Loucy (cell line): ENCODE measurements around the gene CXorf65.

Experiments
- H2AFZ ChIP-seq: fragments of 200-600 bp; sonication (generic); 2 replicates; pipeline ENCODE4 v1.6.0; 2016; ENCODE audit warnings: antibody characterized with exemption, mild to moderate bottlenecking, low read length, moderate library complexity
- H3F3A ChIP-seq: fragments of 200-600 bp; 2 replicates; pipeline ENCODE4 v1.6.0; 2016; ENCODE audit warnings: antibody characterized with exemption, low read depth, mild to moderate bottlenecking
- H3K27me3 ChIP-seq: fragments of 200-600 bp; sonication (generic); 2 replicates; pipeline ENCODE4 v1.6.1; 2014; ENCODE audit warnings: low read length, mild to moderate bottlenecking; ENCODE audit not compliant: insufficient read depth, poor library complexity, severe bottlenecking
- H3K36me3 ChIP-seq: fragments of 200-600 bp; sonication (generic); 2 replicates; pipeline ENCODE4 v1.6.1; 2016; ENCODE audit warnings: low read length; ENCODE audit not compliant: insufficient read depth
- H3K4me1 ChIP-seq: fragments of 200-600 bp; sonication (generic); 2 replicates; pipeline ENCODE4 v1.5.1; 2014; ENCODE audit warnings: low read length, mild to moderate bottlenecking; ENCODE audit not compliant: insufficient read depth, poor library complexity, severe bottlenecking
- H3K4me2 ChIP-seq: fragments of 200-600 bp; sonication (generic); 2 replicates; pipeline ENCODE4 v1.6.0; 2014; ENCODE audit warnings: antibody characterized with exemption, low read length, low read depth, mild to moderate bottlenecking; ENCODE audit not compliant: poor library complexity, severe bottlenecking
- H3K4me3 ChIP-seq: fragments of 200-600 bp; sonication (generic); 2 replicates; pipeline ENCODE4 v1.5.1; 2014; ENCODE audit warnings: low read length, mild to moderate bottlenecking, mixed read lengths; ENCODE audit not compliant: poor library complexity, severe bottlenecking
- H3K79me2 ChIP-seq: fragments of 200-600 bp; sonication (generic); 2 replicates; pipeline ENCODE4 v1.6.1; 2014; ENCODE audit warnings: low read length; ENCODE audit not compliant: insufficient read depth
- H3K9ac ChIP-seq: fragments of 200-600 bp; sonication (generic); 2 replicates; pipeline ENCODE4 v1.6.0; 2014; ENCODE audit warnings: mild to moderate bottlenecking, low read depth, low read length, moderate library complexity; ENCODE audit not compliant: poor library complexity, severe bottlenecking
- H3K9me2 ChIP-seq: fragments of 200-600 bp; sonication (generic); replicated peaks from 2 replicates; pipeline ENCODE4 v1.6.1; 2016; ENCODE audit warnings: low read depth, low read length, mixed read lengths
- H3K9me3 ChIP-seq: fragments of 200-600 bp; sonication (generic); 2 replicates; pipeline ENCODE4 v1.6.1; 2014; ENCODE audit warnings: mild to moderate bottlenecking, antibody characterized with exemption, low read length, low read depth; ENCODE audit not compliant: insufficient read depth
- H4K20me1 ChIP-seq: fragments of 200-600 bp; sonication (generic); 2 replicates; pipeline ENCODE4 v1.6.0; 2014; ENCODE audit warnings: antibody characterized with exemption, low read length, mild to moderate bottlenecking; ENCODE audit not compliant: insufficient read depth, poor library complexity, severe bottlenecking
- EZH2phosphoT487 ChIP-seq: fragments of 200-600 bp; IDR thresholded peaks from 2 replicates; pipeline ENCODE4 v1.6.1; 2018; ENCODE audit warnings: antibody characterized with exemption, mild to moderate bottlenecking, moderate library complexity, borderline replicate concordance
- TF ChIP-seq, protein P1 (sequence below): fragments of 200-600 bp; sonication (generic); conservative IDR thresholded peaks from 2 replicates; pipeline ENCODE4 v1.5.1; 2014; ENCODE audit warnings: mild to moderate bottlenecking, antibody characterized with exemption, low read length

CXorf65 gene

DNA sequence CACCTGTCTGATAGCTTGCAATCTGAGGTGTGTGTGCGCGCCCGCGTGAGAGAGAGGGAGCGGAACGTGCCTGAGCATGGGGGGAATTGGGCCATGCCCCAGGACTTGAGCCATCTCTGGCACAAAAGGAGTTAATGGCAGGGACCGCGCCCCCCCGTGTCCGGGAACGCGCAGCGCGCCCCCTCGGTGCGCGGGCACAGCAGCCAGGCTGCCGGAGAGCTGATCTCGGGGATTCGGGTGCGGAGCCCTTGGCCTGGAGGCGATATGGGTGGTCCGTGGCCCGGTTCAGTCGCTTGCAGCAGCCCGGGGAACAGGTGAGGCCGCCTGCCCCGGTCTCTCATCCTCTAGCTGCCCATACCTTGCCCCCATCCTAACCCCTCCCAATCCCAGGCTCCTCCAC is 38.1 kb upstream of the CXorf65 start, which contains the start of gene NLGN3:
TSS of gene NLGN3 (plus strand) at position 191 of the 400 bp plus-strand sequence. CDS start 2,909 bp downstream, outside the sequence.
- Histone ChIP-seq H3K9me3 (no peaks in the 10 kb centered on the region), H3F3A (no peaks in the 10 kb centered on the region), H3K9ac (no peak within 1 kb of the TSS), H3K4me1 (no peaks in the 10 kb centered on the region), H4K20me1 (no peaks in the 10 kb centered on the region), H3K79me2 (no peaks in the 10 kb centered on the region), H3K36me3 (peaks cover 13% of the 10 kb centered on the region; the same call in 1 of the 2 replicates), H3K9me2 (no peaks in the 10 kb centered on the region), H2AFZ (no peak within 1 kb of the TSS), H3K4me2 (no peak within 1 kb of the TSS), H3K4me3 (no peak within 1 kb of the TSS), H3K27me3 (no peaks in the 10 kb centered on the region)
- TF ChIP-seq, protein P1, sequence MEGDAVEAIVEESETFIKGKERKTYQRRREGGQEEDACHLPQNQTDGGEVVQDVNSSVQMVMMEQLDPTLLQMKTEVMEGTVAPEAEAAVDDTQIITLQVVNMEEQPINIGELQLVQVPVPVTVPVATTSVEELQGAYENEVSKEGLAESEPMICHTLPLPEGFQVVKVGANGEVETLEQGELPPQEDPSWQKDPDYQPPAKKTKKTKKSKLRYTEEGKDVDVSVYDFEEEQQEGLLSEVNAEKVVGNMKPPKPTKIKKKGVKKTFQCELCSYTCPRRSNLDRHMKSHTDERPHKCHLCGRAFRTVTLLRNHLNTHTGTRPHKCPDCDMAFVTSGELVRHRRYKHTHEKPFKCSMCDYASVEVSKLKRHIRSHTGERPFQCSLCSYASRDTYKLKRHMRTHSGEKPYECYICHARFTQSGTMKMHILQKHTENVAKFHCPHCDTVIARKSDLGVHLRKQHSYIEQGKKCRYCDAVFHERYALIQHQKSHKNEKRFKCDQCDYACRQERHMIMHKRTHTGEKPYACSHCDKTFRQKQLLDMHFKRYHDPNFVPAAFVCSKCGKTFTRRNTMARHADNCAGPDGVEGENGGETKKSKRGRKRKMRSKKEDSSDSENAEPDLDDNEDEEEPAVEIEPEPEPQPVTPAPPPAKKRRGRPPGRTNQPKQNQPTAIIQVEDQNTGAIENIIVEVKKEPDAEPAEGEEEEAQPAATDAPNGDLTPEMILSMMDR: no peak
- TF ChIP-seq EZH2phosphoT487: no peak

DNA sequence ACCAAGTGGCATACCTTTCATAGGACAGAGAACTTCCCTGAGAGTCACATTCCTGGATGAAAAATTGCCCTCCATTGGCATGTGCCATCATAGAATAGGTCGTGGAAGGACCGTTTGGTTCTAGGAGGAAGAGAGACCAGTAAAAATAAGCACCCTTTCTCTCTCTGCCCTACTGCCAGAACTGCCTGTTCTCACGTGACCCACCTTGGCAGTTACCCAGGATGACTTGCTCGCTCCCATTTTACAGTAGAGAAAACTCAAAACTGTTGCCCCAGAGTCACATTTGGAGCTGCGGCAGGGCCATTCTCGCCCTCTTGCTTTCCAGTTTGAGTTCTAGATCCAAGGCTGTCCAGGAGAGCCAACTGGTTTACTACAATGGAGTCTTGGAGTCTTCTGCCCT is 37.0 kb upstream of the CXorf65 start:
- Histone ChIP-seq H3F3A (no peaks in the 10 kb centered on the region), H3K4me2 (no peak overlapping the region), H3K4me3 (no peak overlapping the region), H2AFZ (no peak overlapping the region), H3K36me3 (peaks cover 21% of the 10 kb centered on the region; the same call in 1 of the 2 replicates), H3K9ac (no peak overlapping the region), H4K20me1 (no peaks in the 10 kb centered on the region), H3K9me2 (no peaks in the 10 kb centered on the region), H3K9me3 (no peaks in the 10 kb centered on the region), H3K79me2 (no peaks in the 10 kb centered on the region), H3K27me3 (no peaks in the 10 kb centered on the region), H3K4me1 (no peaks in the 10 kb centered on the region)
- TF ChIP-seq EZH2phosphoT487: no peak
- TF ChIP-seq, protein P1: no peak

DNA sequence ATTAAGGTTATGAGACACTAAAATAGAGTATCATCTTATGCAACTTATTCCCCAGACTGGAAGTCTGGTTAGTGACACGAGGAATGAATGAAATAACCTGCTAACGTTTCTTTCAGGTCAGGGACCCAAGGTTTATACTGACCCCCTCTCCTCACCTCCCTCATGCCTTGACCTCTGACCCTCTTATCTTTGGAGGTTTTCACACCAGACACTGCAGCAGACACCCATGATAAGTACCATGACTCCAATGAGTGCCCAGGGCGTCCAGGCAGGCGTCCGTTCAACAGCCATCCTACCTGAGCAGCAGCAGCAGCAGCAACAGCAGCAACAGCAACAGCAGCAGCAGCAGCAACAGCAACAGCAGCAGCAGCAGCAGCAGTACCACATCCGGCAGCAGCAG is 33.9 kb upstream of the CXorf65 start:
- Histone ChIP-seq H3K79me2 (no peaks in the 10 kb centered on the region), H3K9me2 (no peaks in the 10 kb centered on the region), H4K20me1 (no peaks in the 10 kb centered on the region), H3K36me3 (peaks cover 44% of the 10 kb centered on the region; the same call in 1 of the 2 replicates), H3K4me3 (no peak overlapping the region), H2AFZ (no peak overlapping the region), H3K4me2 (no peak overlapping the region), H3K4me1 (no peaks in the 10 kb centered on the region), H3K9me3 (no peaks in the 10 kb centered on the region), H3K9ac (no peak overlapping the region), H3F3A (no peaks in the 10 kb centered on the region), H3K27me3 (no peaks in the 10 kb centered on the region)
- TF ChIP-seq EZH2phosphoT487: no peak
- TF ChIP-seq, protein P1: no peak
